GM18858 (cell line): ENCODE results near the gene GPR4.
"Not testable (repeated sequence)": the region's sequence is repeated elsewhere in the genome, so short reads cannot be mapped to it uniquely, and the experiment has no call there.

Experiments
- ATAC-seq: cut with Tn5 transposase; IDR thresholded peaks from one replicate; pipeline ENCODE4 v1.9.1; 2021; ENCODE audit not compliant: unreplicated experiment

The GPR4 gene

DNA sequence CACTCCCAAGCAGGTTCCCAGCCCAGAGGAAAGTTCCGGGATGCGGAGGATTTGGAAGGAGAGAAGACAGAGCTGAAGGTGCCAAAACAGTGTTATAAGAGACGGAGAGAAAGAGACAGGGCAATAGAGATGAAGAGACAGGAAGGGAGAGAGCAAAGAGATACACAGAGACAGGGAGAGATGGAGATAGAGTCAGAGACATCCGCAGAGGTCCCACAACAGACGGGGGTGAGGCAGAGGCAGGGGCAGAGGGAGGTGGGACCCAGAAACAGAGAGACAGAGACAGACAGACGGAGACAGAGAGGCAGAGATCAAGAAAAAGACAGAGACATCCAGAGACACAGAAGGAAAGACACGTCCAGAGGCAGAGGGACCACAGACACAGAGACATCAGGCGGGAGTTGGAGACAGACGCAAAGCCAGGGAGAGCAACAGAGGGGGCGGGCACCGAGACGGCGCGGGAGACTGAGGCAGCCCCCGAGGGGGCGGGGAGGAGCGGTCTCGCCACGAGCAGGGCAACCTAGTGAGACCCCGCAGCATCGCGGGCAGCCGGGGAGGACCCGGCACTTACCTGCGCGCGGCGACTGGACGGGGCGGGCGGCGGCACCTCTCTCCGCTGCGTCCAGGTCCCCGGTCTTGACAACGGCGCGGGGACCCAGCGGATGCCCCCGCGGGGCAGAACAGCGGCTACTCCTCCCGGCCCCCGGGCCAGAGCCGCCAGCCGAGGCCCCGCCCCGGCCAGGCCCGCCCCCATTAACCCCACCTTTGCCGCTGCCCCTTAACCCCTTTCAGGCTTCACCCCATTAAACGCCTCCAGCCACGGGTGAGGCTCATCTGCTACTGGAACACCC, at the start of gene GPR4:
Gene GPR4, minus strand, starts transcription at position 689 of the 851 bp plus-strand sequence. CDS start 10,346 bp downstream, outside the sequence.
- ATAC-seq, result no peak

DNA sequence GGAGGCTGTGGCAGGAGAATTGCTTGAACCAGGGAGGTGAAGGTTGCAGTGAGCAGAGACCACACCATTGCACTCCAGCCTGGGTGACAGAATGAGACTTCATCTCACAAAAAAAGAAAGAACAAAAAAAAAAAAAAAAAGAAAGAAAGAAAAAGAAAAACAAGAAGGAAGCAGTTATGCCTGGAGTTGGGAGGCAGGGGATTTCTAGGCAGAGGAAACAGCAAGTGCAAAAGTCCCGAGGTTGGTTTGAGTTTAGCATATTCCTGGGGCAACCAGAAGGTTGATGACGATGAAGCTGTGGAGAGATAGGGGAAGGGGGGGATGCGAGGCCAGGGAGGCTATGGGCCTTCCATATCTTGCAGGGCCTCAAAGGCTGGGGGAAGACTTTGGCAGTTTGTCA, 48.7 kb upstream of the GPR4 start:
- ATAC-seq, result no peak

DNA sequence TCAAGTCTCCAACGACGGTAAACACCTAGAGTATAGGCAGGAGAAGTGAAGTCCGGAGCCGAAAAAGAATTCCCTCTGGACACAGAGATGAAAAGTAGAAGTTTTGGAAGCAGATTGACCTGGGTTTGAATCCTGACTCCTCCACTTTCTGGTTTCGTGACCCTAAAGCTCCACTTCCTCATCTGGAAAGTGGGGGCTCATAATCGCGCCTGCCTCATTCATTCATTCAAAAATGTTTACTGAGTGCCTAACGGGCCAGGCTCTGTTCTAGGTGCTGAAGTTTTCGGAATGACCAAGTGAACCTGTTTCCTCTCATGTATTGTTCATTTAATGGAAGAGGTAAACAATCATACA, 44.3 kb upstream of the GPR4 start:
- no peak for ATAC-seq

DNA sequence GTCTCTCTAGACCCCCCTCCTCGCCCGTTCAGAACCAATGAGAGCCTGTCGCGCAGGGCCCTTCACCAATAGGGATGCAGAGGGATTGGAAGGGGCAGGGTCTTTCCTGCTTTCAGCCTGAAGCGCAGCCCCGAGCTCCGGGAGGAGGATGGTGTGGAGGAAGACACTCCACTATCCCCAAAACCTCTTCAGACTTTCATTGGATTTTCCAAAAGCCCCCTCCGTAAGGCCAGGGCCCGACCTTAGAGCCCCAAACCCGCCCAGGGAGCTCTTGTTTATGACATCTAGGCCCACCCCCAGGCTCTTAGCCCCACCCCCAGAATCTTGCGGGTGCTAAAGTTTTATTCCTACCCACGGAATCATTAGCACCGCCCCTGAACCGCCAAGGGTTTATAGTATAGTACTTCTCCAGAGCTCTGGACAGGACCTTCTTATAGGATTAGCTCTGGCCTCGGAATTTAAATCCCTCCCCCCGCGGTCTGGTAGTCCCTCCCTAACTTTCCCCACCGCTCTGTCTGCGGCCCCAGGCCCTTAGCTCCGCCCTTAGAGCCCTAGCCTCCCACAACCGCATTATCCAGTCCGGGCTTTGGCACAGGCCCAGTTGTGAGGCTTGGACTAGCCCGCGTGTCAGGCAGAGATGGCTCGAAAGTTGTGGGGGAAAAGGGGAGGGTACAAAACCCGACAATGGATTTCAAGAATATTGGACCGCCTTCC, 43.8 kb upstream of the GPR4 start:
- ATAC-seq, result no peak

DNA sequence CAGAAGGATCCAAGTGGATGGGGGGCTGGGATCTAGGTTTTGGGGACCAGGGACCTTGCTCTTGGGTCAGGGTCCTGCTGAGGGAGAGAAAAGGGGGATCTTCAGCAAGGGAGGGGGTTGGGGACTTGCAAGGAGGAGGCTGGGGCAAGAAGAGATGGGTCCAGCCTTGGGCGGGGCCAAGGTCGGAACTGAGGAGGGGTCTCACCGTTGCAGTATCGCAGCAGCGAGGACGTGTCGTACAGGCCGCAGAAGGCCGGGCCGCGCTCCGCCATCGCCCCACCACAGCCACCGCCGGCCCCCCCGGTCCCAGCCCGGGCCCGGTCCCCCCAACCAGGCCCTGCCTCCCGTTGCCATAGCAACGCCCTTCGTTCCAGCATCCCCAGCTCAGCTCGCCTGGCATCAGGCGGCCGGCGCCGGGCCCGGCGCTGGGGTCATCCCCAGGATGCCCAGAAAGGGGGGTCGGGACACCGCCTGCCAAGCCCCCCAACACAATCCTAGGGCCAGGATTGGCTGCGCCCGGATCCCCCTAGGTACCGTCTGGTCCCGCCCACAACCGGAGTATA, 43.1 kb upstream of the GPR4 start:
- no peak for ATAC-seq

DNA sequence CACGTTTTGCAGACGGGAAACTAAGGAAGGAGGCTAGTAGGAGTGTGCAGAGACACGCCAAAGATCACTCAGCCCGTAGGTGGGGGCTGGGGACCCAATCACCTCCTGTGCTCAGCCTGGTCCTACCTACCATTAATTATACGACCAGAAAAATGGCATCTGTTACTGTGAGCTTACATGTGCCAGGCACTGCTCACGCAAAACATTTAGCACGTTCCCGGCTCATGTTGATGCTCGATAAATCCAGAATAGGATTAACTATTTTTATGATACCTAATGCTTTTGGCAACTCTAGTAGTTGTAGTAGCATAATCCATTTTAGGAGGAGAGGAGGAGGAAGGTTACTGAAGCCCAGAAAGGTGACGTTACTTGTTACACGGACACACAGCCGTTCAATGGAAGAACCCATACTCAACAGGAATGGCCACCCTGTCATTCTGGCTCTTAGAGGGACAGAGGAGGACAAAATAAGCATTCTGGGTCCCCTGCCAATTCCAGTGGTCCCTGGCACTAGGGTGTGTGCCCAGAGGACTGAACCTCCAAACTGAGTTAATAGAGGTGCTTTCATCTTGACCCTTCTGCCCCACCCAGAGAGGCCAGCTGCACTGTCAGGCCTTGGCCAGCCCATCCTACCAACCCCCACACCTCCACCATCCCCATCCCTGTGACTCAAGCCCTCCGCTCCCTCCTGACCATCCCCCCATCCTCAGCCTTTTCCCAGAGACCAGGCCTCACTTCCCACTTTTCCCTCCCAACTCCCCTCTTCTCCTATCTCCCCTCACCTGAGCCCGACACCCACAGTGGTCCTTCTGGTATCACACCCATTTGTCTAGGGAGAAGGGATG, 42.1 kb upstream of the GPR4 start:
- ATAC-seq, result no peak

DNA sequence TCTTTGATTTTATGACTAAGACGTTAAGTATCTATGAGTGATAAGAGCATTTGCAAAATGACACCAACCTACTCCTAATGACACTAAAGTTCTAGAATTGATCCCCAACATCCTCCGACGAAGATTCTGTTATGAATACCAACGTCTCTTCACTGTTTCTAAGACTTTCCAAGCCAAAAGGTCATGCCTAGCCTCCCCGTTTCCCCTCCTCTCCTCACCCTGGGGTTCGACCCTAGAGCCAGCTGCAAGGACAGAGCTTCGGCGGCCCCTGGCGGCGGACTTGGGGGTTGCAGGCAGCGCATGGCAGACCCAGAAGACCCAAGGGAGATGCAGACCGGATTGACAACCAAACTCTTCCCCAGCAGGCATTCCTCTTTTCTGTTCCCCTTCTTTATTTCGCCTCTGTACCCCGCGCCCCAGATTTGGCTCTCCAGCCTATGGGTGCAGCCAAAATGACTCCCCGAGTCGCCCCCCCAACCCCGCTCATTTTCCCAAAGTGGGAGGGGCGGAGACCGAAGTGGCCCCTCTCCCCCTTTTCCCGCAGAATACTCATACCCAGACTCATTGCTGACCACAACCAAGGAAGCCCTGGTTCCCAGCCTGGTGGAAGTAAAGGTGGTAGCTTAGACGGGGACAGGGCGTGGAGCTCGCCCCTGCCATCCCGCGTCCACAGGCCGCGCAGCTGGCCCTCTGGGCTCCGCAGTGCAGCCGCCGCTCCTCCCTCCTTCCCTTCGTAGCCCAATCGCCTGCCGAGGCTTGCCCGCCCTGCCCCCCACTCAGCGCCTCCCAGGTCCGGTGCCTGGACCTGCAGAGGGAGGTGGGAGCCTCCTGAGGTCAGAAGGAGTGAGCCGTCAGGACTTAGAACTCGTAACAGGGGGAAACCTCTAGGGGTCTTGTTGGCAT, 41.3 kb upstream of the GPR4 start:
- ATAC-seq, result no peak

DNA sequence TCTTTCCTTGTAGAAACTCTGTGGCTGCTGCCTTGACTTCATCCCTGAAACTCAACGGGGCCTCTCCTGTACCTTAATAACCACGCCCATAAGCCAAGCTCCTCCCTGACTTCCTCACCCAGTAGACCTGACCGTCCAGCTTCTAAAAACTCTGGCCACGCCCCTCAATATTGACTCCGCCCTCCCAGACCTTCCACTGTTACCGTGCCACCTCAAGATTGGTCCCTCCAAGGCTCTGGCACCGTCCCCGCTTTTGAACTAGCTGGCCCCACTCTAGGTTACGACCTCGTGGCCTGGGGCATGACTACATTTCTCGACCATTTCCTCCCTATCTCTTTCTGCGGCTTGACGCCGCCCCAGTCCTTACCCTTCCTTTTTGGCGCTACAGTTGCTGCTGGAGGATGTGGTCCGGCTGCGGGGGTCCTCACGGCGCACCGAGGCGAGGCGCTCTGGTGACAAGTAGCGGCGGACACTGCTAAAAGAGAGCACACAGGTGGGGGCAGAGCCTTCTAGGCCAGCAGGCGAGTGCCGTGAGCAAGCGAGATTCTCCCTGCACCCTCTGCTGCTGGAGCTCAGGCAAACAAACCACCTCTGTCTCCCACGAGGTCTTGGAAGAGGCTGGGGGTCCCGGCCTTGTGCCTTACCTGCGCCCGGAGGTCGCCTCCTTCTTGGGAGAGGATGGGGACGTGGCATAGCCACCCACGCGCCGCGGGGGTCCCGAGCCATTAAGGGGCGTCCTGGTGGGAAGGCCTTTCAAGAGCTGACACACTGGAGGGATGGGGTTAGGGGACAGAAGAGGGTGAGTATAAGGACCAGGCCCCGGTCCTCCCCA, 39.5 kb upstream of the GPR4 start:
- ATAC-seq, result peak; percentile 31

DNA sequence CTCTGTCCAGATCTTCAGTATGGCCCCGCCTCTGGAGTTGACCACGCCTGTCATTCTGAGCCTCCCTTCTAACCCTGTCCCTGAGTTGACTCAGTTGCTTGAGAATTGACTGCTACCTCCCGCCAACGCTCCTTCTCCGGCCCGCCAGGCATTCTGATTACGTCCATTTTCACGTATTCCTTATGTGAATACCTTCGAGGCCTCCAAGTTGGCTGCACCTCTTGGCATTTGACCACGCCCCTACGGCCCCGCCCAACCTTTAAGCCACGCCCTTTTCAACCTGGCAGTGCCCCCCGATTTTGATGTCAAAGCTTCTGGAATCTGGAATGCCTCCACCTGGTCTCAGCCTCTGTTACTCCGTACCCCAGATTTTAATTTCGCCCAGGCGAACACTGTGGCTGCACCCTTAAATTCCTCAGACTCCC, 38.8 kb upstream of the GPR4 start:
- ATAC-seq, result no peak

DNA sequence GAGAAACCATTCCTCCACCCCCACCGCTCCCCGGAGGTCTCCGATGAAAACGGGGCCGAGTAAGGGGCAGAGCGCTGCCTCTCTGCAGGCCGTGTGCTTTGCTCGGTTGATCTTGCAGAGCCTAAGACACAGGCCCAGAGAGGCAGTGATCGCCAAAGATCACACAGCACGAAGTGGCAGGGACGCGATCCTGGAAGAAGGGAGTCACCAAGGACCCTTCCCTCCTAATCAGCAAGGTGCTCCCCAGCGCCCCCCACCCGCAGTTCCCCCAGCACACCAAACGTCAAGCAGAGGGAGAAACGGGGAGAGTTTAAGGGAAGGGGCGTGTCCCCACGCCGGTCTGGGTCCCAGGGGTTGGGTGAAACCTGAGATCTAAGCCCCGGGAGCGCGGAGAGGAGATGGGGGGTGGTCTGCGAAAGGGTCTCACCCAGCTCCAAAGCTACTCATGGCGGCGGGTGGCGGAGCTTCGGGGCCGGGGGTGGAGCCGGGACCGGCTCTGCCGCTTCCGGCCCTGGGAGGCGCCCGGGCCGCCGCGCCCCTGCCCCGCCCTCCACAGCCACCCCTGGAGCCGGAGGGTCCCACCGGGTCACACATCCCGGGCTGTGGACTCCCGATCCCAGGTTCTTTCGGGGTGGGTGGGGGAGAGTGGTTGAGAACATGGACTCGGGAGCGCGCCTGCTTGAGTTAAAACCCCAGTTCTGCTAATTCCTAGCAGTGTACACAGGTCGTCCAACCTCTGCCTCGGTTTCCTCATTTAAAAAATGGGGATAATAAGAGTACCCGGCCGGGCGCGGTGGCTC, 37.1 kb upstream of the GPR4 start, which contains the start of gene EML2:
Gene EML2, minus strand, starts transcription at position 468 of the 800 bp plus-strand sequence. Its CDS starts 21 bp downstream, at position 447.
- ATAC-seq, result no peak

DNA sequence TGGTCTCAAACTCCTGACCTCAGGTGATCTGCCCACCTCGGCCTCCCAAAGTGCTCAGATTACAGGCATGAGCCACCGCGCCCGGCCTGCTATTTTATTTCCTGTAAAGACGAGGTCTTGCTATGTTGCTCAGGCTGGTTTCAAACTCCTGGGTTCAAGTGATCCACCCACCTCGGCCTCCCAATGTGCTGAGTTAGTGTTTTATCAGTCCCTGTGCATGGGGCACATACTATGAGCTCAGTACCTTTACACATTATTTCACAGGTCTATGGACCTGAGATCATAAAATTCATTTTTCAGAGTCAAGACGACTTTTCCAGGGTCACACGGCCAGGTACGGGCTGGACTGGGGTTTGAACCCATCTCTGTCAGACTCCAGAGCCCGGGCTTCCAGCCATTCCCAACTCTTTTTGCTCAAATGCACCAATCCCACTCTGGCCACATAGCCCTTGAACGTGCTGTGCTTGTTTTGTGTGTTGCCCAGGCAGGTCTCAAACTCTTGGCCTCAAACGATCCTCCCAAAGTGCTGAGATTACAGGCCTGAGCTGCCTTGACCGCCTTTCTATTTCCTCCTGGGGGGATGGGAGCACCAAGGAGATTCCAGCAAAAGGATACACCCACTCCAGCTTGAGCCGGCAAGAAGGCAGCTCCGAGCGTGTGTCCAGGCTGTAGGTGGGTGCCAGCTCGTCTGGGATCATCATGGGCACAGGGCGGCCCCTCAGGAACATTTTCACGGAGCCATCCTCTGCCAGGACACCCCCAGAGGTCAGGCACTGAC, 36.1 kb upstream of the GPR4 start:
- no peak for ATAC-seq

DNA sequence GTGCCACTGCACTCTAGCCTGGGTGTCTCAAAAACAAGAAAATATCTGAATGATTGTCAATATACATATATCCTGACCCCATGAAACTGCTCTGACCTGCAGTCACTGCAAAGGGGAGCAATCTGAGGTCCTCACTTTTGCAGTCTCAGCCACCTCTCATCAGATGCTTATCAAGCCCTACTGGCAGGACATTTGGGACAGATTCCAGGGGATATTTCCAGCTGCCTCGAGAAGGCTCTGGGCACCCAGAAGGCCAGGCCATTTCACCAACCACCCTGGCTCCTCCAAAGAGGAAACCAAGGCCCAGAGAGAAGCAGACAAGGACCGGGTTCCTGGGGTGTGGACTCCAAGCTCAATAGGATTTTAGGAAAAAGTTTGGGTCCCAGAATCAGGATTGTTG, 34.9 kb upstream of the GPR4 start:
- ATAC-seq, result no peak

DNA sequence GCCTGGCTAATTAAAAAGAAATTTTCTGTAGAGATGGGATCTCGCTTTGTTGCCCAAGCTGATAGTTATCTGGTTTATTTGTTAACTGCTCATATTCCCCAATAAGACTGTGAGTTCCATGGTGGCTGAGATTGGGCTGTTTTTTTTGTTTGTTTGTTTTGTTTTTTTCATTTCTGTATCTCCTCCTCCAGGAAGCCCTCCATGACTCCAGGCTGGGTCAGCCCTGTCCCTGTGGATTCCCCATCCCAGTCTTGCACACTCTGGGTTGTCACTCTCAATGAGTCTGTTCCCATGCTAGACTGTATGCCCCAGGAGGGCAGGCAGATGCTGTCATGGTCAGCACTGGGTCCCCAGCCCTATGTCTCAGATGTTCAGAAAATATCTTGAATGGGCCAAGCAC, 34.3 kb upstream of the GPR4 start:
- ATAC-seq, result no peak

DNA sequence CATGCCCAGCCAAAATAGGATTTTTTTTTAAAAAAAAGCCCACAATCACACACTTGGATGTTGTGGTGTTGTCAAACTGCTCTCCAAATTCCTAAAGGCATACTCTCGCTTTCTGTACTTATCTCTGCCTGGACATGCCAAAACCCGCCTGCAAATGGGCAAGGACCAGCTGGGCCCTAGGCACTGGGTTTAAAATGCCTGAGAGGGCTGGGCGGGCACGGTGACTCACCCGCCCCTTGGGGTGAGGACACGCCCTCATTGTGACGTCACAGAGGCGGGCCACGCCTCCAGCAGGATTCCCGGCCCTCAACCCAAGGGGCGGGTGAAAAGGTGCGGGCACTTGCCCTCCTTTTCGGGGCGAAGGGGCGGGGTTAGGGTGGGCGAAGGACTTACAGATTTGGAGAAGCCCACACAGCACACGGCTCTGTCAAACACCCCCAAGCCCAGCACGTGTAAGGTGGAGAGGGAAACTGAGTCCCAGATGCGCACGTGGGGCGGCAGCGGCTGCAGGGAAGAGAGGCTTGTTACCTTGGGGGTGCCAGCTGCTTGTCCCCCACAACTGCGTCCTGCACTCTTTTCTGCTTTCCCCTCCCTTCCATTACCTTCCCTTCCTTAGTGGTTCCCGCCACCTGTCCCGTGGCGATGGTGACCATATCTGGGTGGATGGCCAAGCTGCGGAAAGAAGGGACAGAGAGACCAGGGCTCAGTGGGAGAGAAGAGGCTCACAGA, 30.6 kb upstream of the GPR4 start:
- ATAC-seq, result no peak

DNA sequence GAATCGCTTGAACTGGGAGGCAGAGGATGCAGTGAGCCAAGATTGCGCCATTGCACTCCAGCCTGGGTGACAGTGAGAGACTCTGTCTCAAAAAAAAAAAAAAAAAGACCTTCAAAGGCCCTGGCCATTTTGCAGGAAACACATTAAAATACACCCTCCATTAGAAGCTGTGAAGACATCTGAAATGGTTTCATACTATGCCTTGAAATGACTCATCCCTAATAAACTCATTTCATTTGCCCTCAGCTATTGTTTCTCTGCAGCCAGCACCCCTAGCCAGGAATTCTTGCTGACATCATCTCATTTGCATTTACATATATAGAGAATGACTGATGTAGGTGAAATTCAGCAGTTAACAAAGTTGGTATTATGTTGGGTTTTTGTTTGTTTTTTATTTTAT, 28.5 kb upstream of the GPR4 start:
- ATAC-seq, result no peak

DNA sequence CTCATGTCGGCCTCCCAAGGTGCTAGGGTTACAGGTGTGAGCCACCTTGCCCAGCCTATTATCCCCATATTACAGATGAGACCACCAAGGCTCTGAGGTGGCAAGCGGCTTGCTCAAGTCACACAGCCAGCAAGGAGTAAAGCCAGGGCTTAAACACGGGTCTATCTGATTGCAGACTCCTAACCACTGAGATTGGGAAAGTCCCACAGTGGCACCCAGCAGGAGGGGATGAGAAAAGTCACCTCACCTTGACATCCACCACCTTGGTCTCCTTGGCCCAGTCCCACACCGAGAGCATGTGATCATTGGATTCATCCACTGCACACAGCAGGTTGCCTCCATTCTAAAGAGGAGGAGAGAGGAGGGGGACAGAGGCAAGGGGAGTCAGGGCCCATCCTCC, 27.7 kb upstream of the GPR4 start:
- ATAC-seq, result no peak

DNA sequence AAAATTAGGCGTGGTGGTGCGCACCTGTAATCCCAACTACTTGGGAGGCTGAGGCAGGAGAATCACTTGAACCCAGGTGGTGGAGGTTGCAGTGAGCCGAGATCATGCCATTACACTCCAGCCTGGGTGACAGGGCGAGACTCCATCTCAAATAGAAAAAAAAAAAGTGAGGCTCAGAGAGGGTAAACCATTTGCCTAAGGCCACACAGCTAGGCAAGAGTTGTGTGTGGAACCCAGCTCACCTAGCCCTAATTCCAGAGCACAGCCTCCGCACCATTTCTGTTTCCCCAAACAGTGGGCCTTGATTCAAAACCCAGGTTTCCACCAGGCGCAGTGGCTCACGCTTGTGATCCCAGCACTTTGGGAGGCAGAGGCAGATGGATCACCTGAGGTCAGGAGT, 26.2 kb upstream of the GPR4 start:
- ATAC-seq, result not testable (repeated sequence)
